MCF 10A (cell line): ENCODE measurements around the gene MLYCD. TPM values are rescaled to one million over a fixed set of nuclear protein-coding genes. Genes with fewer than 3 reads are reported as not detected.

Source experiments
- BruUV-seq: library from RNA; stranded (reverse); fragments of 400-500 nt; replicated peaks from 2 replicates; lab custom pipeline; 2021; lab: Mats Ljungman, UMichigan
- CTCF ChIA-PET: fragments of 300-600 bp; sonication (Branson Sonifier 250); formaldehyde crosslinking; extraction: SDS; loops from one replicate; lab custom pipeline; 2021; ENCODE audit warnings: antibody characterized with exemption, inconsistent platforms; lab: Yijun Ruan, JAX
- POLR2A ChIA-PET: fragments of 300-600, 350-650 bp; sonication (Branson Sonifier 250); formaldehyde crosslinking; extraction: SDS; loops from one replicate; lab custom pipeline; 2020; ENCODE audit warnings: antibody characterized with exemption, inconsistent platforms; lab: Yijun Ruan, JAX
- DNase-seq: peaks from one replicate; pipeline ENCODE4 v3.0.0-alpha.2; 2018; ENCODE audit not compliant: unreplicated experiment
- H3K27ac Mint-ChIP-seq: one replicate; pipeline ENCODE4 v1.8.0; 2022; ENCODE audit warnings: mild to moderate bottlenecking, low read depth, mixed read lengths; ENCODE audit not compliant: unreplicated experiment
- H3K27me3 Mint-ChIP-seq: one replicate; pipeline ENCODE4 v1.8.0; 2022; ENCODE audit warnings: mixed read lengths; ENCODE audit not compliant: insufficient read depth, unreplicated experiment
- H3K36me3 Mint-ChIP-seq: one replicate; pipeline ENCODE4 v1.8.0; 2022; ENCODE audit warnings: mild to moderate bottlenecking, moderate library complexity, mixed read lengths; ENCODE audit not compliant: insufficient read depth, unreplicated experiment
- H3K4me1 Mint-ChIP-seq: one replicate; pipeline ENCODE4 v1.8.0; 2022; ENCODE audit warnings: mixed read lengths; ENCODE audit not compliant: insufficient read depth, unreplicated experiment
- H3K4me3 Mint-ChIP-seq: one replicate; pipeline ENCODE4 v1.8.0; 2022; ENCODE audit warnings: mild to moderate bottlenecking, moderate library complexity, mixed read lengths; ENCODE audit not compliant: unreplicated experiment
- H3K9me3 Mint-ChIP-seq: one replicate; pipeline ENCODE4 v1.8.0; 2022; ENCODE audit warnings: mixed read lengths; ENCODE audit not compliant: unreplicated experiment
- CTCF ChIP-seq: fragments of 200-600 bp; IDR thresholded peaks from one replicate; pipeline ENCODE4 v1.8.0; 2022; ENCODE audit warnings: antibody characterized with exemption, mild to moderate bottlenecking; ENCODE audit not compliant: unreplicated experiment
- intact Hi-C: fragments of 100-400 bp; cut with micrococcal nuclease; formaldehyde crosslinking; loops from 2 replicates; pipeline ENCODE4 v1.14.1; 2022
- total RNA-seq: library from RNA; stranded (reverse); gene quantifications from 2 replicates; pipeline ENCODE4 v1.2.3, GENCODE V29; 2022

The MLYCD gene
- total RNA-seq, 1 experiment from 2014 or later: 2.5 TPM

DNA sequence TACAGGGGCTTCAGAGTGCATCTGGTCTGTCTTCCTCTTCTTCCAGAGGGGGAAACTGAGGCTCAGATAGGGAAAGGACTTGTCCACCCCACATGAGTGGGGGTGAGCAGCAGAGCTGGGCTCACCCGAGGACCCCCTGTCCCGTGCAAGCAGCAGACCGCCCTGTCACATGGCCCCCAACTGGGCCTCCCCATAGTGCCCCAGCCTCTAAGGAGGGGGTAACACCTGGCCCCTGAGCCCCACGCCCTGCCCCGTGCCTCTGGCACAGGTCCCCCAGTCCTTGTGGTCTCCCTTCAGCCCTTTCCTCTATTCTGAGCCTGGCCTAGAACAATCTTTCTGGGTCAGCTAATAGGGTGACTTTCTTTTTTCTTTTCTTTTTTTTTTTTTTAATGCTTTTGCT, 62.7 kb downstream of the MLYCD start:
- Mint-ChIP-seq H3K36me3 (no peaks in the 10 kb centered on the region), H3K9me3 (no peaks in the 10 kb centered on the region), H3K27me3 (no peaks in the 10 kb centered on the region), H3K27ac (peak overlapping the region; percentile 16), H3K4me1 (no peaks in the 10 kb centered on the region), H3K4me3 (no peak overlapping the region)
- DNase-seq: no peak
- TF ChIP-seq CTCF: no peak
- intact Hi-C loops: no loop called here
- ChIA-PET POLR2A (no interaction called here), CTCF (interaction anchor here (0.6 to 14.7 kb wide), 7 partner anchors 8 to 123 kb away, joined by 3 to 220 read pairs (median 3); partner anchors contain the start of gene OSGIN1)
- BruUV-seq: no TSS peak

DNA sequence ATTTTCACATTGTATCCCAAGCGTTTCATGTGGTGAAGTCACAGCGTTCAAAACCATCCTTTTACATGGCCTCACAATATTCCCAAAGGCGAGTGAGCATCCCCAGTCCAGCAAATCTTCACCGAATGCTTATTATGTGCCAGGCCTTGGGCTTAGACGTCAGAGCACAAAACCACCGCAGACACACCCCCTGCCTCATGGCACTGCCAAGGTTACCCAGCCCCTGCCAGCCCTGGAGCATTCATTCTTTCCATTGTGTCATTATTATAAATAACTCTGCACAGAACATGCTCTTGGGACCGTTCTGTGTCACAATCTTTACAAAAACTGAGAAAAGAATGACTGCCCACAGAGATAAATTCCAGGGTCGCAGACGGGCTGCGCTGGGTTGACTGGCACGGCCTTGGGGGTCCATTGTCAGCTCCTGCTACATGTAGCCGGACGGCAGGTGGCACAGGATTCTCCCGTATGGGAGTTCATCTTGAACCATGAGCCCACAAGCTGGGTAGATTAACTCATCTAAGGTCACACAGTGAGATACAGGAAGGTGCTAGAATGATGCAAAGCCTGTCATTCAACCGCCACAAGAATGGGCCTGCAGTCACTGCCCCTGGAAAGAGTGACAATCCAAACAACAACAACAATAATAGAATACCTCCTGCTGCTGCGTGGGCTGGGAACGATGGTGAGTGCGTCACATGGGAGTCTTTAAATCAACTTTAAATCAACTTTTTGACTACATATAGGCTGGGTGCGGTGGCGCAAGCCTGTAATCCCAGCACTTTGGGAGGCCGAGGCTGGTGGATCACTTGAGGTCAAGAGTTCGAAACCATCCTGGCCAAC, 64.6 kb downstream of the MLYCD start:
- no peak for TF ChIP-seq CTCF
- no TSS peak for BruUV-seq
- CTCF ChIA-PET: interaction anchor here (0.5 to 14.7 kb wide), 2 partner anchors 103 to 175 kb away, joined by 3 to 220 read pairs; no protein-coding TSS in a partner anchor
- peaks cover 7% of the 10 kb centered on the region for H3K36me3 Mint-ChIP-seq
- H3K27me3 Mint-ChIP-seq: peaks cover 10% of the 10 kb centered on the region
- H3K4me3 Mint-ChIP-seq: no peak overlapping the region
- H3K4me1 Mint-ChIP-seq: peaks cover 6% of the 10 kb centered on the region
- H3K27ac Mint-ChIP-seq: no peak overlapping the region
- no peak for DNase-seq
- H3K9me3 Mint-ChIP-seq: no peaks in the 10 kb centered on the region
- POLR2A ChIA-PET: no interaction called here
- intact Hi-C loops: no loop called here

GRCh38 chr16:83964684-83965443, 65.9 kb downstream of the MLYCD start:
- BruUV-seq: no TSS peak
- Mint-ChIP-seq H3K27ac (no peak overlapping the region), H3K4me3 (no peak overlapping the region), H3K4me1 (peaks cover 6% of the 10 kb centered on the region), H3K27me3 (peaks cover 10% of the 10 kb centered on the region), H3K9me3 (no peaks in the 10 kb centered on the region), H3K36me3 (peaks cover 7% of the 10 kb centered on the region)
- intact Hi-C loops: no loop called here
- ChIA-PET CTCF (interaction anchor here (0.5 to 14.7 kb wide), 6 partner anchors 9 to 102 kb away, joined by 3 to 220 read pairs (median 6); partner anchors contain the start of gene OSGIN1), POLR2A (interaction anchor here (0.6 to 1.0 kb wide), 2 partner anchors 344 to 1324 kb away, joined by 3 read pairs; no protein-coding TSS in a partner anchor)
- DNase-seq: no peak
- TF ChIP-seq CTCF: no peak
